Midbrain (tissue), 1 donor: ENCODE measurements around the gene HILPDA.
"Not testable (repeated sequence)": the region's sequence is repeated elsewhere in the genome, so short reads cannot be mapped to it uniquely, and the experiment has no call there.

ENCODE experiments used
- DNase-seq: peaks from one replicate; lab custom pipeline; 2025; lab: John Stamatoyannopoulos, UW

The HILPDA gene

GRCh38 chr7:128431754-128432153, 23.9 kb upstream of the HILPDA start:
- DNase-seq: no peak

DNA sequence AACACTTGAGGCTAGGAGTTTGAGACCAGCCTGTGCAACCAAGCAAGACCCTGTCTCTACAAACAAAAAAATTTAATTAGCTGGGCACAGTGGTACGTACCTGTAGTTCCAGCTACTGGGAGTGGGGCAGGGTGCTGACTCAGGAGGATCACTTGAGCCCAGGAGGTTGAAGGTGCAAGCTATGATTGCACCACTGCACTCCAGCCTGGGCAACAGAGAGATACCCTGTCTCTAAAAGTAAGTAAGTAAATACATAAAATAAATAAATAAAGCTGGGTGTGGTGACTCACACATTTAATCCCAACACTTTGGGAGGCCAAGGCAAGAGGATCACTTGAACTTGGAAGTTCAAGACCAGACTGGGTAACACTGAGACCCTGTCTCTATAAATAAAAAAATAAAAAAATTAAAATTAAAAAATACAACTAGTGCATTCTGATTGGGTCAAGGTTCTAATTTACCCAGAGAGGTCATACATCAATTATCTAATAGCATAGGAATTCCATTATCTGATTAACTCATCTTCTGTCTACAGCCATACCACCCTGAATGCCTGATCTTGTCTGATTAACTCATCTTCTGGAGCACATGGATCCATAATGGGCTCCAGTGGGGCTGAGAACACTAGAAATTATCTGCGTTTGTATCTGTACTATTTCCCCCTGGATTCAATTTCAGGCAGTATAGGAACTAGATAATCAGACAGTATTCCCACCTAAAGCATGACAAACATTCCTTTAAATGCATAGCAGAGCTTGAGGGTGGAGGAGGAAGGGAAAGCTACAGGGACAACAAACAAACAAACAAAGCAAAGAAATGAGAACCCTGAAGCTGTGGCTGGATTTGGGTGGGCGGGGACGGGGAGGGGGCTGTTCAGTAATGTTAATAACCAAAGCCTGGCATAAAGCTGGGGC, 21.0 kb upstream of the HILPDA start:
- DNase-seq: no peak

GRCh38 chr7:128435327-128435686, 20.4 kb upstream of the HILPDA start:
- DNase-seq: no peak

- DNase-seq: no peak
Measured at GRCh38 chr7:128437426-128438332, 18.0 kb upstream of the HILPDA start.

- DNase-seq: no peak
Measured at GRCh38 chr7:128442356-128442755, 13.3 kb upstream of the HILPDA start.

DNA sequence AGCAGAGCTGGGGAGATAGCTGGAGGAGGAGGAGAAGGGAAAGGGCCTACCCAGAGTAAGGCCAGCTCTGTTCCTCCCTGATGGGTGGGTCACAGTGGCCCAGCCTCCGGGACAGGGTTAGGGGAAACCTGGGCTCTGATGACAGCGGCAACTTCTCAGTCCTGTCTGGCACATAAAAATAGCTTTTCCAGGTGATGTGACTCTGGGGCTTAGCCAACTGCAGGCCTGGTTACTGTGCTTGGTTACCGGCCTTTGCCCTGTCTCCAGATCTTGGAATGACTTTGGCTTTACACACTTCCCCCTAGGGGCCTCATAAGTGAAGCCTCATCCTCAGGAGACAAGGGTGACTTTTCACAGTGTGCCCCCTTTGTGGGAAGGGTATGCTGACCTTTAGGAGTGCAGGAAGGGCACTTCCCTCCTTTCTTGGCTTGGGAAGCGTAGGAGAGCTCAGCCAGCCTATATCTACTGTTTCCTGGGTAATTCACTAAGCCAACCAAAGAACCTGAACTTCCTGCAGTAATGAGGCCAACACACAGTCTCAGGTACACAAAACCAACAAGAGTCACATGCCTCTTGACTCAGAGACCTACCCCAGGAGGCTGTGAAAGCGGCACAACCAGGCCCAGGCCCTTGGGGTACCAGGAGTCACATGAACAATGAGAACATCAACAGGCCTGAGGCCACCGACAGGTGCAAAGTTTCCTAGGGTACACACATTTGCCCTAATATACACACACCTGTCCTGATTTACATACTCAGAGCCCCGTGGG, 11.7 kb upstream of the HILPDA start:
- DNase-seq: no peak

GRCh38 chr7:128446306-128446705, 9.4 kb upstream of the HILPDA start:
- DNase-seq: no peak

DNA sequence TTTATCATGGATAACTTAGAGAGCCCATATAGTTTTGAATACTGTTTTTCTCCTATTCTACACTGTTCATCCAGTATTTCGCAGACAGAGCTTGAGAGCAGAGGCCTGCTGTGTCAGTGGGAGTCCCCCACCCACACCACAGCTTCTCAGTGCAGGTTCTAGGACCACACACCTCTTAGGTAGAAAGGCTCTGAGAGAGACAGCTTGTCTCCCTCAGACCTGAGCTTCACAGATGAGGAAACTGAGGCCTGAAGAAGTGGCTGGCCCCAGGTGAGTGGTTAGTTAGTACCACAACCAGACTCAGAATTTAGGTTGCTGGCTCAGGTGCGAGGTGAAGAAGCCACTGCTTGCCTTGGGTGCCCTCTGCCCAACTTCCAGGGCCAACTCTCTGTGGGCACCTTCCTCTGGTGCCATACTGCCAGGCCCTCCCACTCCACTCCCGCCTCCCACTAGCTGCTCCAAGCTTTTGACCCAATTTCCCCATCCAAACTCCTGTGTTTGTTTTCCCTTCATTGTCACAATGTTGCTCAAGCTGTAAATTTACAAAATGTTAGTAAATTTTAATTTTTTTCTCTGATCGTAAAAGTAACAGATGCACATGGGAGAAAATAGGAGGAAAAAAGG, 7.6 kb upstream of the HILPDA start:
- DNase-seq: no peak

- DNase-seq: no peak
Measured at GRCh38 chr7:128448751-128449302, 6.9 kb upstream of the HILPDA start.

DNA sequence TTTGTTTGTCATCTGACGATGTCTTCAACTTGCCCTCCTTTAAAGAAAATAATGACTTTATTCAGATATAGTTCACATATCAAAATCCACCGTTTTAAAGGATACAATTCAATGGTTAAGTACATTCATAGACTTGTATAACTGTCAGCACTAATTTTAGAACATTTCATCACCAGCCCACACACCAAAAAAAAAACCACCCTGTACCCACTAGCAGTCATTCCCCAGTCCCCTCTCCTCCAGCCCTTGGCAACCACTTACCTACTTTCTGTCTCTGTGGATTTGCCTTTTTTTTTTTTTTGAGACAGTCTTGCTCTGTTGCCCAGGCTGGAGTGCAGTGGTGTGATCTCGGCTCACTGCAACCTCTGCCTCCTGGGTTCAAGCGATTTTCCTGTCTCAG, 5.3 kb upstream of the HILPDA start:
- DNase-seq: no peak

- DNase-seq: no peak
Measured at GRCh38 chr7:128450913-128451312, 4.8 kb upstream of the HILPDA start.

- DNase-seq: no peak
Measured at GRCh38 chr7:128452552-128452951, 3.1 kb upstream of the HILPDA start.

GRCh38 chr7:128453836-128454804, 1.6 kb upstream of the HILPDA start:
- DNase-seq: peak; percentile 67

DNA sequence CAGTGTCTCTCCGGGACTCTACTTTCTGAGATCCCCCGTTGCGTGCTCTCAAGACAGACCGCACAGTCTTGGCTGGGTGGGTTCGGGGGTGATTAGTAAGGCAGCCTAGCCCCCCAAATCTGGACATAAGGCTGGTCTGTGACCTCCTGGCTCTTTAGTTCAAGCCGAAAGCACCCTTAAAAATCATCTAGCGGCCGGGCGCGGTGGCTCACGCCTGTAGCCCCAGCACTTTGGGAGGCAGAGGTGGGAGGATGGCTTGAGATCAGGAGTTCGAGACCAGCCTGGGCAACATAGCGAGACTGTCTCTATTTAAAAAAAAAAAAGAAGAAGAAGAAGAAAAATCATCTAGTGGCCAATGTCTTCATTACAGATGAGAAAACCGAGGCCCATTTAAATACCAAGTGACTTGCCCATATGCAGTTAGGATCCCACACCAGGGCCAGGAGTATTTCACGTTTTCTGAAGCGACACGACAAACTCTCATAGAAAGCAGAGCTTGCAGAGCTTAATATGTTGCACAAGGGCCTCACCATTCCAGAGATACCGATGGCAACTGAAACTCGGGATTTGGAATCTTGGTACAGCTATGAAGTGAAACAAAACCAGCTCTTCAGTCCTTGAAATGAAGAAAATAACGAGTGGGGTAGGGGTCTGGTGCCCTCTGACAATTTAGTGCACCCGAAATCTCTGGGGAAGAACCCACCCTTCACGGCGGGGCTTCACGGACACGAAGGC, 703 bp upstream of the HILPDA start:
- no peak for DNase-seq

- DNase-seq: no peak
Measured at GRCh38 chr7:128456255-128456725, 612 bp downstream of the HILPDA start.

DNA sequence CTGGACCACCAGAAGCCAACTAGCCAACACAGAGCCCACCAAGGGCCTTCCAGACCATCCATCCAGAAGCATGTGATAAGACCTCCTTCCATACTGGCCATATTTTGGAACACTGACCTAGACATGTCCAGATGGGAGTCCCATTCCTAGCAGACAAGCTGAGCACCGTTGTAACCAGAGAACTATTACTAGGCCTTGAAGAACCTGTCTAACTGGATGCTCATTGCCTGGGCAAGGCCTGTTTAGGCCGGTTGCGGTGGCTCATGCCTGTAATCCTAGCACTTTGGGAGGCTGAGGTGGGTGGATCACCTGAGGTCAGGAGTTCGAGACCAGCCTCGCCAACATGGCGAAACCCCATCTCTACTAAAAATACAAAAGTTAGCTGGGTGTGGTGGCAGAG, 1.7 kb downstream of the HILPDA start:
- DNase-seq: not testable (repeated sequence)

DNA sequence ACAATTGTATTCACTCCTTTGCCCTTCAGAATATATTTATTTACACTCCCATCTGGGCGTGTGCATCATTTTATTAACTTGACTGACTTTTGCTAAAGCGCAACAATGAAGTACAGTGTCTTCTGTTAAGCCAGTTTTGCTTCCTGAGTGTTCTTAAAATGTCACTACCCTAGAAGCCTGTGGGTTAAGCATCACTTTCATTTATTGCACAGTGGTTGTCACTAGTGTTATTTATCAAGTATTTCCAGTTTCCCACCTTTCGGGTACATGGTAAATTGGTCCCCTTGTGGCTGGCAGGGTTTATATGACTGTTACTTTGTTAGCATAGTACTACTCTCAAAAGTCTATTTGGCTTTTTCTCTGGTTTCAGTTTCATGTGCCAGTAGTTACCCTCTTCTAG, 3.3 kb downstream of the HILPDA start:
- DNase-seq: no peak

DNA sequence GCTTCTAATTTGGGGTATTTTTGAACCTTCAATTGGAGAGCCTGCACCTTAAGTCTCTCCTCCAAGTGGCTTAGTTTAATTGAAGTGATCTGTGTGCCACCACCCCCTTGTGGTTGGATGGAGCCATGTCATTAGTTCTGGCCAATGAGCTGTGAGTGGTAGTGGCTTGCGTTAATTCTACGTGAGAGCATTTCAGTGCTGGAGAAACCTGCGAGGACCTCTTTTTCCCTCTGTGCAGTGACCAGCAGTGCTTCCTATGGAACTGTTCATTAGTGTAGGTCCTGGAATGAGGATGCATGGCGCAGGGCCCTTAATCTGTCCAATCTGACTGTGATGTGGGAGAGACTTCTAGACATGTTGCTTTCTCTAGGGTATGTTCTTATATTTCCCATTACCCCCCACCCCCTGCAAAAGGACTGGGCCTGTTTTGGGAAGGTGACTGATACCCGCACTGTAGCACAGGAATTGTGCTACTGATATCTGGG, 3.8 kb downstream of the HILPDA start:
- DNase-seq: peak; percentile 74

GRCh38 chr7:128462460-128462859, 6.8 kb downstream of the HILPDA start:
- DNase-seq: no peak
